ENCODE measurements around the gene CHEK1. TPM values are rescaled to one million over a fixed set of nuclear protein-coding genes. Genes with fewer than 3 reads are reported as not detected.

The CHEK1 gene
- total RNA-seq, 1 donor from 2014 or later: 0.53 TPM

DNA sequence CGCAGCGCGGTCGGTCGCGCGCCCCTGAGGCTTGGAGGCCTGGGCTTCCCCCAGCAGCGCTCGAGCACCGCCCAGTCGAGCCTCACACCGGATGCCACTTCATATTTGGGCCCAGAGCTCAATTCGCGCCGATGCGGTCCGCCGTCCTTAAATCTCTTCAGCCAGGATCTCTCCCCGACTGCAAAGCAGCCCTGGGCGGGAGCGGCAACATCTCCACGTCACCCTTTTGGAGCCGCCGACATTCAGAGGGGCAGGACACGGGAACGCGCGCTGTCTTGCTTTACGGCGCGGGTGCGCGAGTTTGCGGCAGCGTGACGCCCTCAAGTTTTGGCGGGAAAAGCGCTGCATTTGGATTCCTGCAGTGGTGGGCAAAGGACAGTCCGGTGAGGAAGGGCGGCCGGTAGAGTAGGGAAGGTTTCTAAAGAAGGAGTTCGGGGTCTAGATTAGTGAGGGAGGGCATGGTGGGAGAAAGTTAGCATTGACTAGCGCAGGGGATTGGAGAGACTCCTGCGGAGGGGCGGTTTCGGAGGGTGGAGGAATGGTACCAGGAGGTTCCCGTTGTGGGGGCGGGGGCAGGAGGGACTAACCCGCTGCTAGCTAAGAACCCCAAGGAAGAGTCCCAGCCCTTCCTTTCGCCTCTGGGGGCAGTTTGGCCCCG lies 796 bp downstream of the CHEK1 start:
- DNase-seq (ENCODE audit: low spot score) (peak; percentile 91), ATAC-seq (peak; percentile 91)

DNA sequence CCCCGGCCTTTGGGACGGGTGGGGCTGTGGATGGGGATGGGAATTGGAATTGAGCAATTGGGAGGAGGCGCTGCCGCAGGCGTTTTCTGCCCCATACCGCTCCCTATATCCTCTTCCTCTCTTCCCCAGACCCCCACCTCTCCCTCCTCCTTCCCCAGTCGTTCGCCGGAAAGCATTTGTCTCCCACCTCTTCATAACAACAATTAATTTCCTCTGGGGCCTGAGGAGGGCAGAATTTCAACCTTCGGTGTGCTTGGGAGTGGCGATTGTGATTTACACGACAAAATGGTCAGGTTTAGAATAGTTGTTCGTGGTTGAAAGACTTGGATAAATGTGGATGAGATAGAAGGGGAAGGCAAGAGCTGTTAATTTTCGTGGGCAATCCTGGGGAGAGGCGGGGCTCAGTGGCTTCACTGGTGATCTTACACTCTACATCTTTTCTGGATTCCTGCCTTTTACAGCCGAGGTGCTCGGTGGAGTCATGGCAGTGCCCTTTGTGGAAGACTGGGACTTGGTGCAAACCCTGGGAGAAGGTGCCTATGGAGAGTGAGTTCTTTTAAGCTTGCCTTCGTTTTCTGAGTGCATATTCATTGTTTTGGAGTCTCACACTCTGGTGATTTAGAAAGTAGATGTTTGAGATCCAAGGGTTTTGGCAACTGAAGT lies 1.5 kb downstream of the CHEK1 start:
- DNase-seq (ENCODE audit: low spot score) (no peak), ATAC-seq (peak; percentile 33)

DNA sequence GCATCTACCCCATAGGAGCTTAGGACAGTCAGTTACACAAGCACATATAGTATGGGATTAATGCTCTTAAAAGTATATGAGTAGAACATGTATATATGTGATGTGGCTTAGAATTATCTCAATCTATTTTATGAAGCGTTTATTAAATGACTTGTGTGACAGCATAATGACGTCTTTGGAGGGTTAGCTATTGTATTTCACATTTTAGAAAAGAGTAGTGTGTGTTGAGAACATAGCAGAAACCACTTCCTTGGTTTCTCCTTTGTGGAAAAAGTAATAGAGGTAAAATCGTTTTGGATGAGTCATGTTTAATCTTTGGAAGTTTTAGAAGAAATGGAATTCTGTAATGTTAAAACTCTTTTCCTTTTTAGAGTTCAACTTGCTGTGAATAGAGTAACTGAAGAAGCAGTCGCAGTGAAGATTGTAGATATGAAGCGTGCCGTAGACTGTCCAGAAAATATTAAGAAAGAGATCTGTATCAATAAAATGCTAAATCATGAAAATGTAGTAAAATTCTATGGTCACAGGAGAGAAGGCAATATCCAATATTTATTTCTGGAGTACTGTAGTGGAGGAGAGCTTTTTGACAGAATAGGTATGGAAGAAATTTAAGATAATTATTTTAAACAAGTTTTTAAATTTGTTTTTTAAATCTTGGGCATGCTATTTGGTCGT lies 2.4 kb downstream of the CHEK1 start:
- ATAC-seq (no peak), DNase-seq (ENCODE audit: low spot score) (no peak)

DNA sequence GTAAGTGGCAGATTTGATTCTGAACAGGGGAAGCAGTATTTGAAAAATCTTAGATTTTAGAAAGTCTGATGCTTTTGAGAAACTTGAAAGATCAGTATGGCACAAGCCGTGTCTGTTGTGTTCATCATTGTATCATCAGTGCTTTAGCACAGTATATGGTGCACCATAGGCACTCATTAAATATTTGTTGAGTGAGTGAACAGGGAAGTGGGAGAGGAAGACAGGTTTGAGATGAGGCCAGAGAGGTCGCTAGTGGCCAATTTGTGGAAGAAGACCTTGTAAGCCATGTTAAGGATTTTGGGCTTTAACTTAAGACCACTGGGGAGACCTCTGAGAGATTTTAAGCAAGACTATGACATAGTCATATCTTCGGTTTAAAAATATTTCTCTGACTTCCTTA lies 12.9 kb downstream of the CHEK1 start:
- ATAC-seq (no peak), DNase-seq (ENCODE audit: low spot score) (no peak)

GRCh38 chr11:125638315-125638714 lies 13.4 kb downstream of the CHEK1 start:
- no peak for ATAC-seq
- DNase-seq (ENCODE audit: low spot score): no peak

DNA sequence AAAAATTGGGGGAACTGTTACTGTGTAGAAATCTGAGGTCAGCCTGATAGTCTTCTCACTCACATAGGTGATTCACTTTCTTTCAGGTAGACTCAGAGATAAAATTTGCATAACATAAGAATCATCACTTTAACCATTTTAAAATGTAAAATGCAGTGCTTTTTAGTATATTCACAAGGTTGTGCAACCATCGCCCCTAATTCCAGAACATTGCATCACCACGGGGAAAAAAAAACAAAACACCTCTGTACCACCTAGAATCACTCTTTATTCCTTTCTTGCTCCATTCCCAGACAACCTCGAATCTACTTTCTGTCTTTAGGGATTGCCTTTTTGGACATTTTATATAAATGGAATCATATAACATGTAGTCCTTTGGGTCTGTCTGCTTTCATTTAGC lies 20.9 kb downstream of the CHEK1 start:
- DNase-seq (ENCODE audit: low spot score) (no peak), ATAC-seq (no peak)

DNA sequence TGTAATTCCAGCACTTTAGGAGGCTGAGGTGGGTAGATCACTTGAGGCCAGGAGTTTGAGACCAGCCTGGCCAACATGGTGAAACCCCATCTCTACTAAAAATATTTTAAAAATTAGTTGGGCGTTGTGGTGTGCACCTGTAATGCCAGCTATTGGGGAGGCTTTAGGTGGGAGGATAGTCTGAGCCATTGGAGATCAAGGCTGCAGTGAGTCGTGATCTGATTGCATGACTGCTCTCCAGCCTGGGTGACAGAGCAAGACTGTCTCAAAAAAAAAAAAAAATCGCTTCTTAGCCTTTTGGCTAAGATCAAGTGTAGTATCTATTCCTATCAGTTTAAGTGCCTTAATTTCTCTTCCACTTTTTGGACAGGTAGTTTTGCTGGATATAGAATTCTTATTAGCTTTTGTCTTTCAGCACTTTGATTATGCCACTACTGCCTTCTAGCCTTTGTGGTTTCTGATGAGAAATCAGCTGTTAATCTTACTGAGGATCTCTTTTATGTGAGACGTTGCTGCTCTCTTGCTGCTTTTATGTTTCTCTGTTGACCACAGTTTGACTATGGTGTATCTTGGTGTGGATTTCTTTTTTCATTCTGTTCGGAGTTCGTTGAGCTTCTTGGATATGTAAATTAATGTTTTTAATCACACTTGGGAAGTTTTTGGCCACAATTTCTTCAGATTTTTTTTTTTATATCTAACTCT lies 24.7 kb downstream of the CHEK1 start:
- ATAC-seq (no peak), DNase-seq (ENCODE audit: low spot score) (no peak)

DNA sequence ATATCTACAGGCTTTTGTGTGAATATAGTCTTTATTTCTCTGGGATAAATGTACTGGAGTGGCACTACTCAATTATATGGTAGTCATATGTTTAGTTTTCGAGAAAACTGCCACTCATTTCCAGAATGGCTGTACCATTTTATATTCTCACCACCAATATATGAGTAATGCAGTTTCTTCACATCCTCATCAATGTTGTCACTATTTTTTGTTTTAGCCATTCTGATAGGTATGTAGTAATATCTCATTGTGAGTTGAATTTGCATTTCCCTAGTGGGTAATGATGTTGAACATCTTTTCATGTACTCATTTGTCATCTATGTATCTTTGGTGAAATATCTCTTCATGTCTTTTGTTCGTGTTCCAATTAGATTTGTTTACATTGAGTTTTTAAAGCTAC lies 37.7 kb downstream of the CHEK1 start:
- ATAC-seq (no peak), DNase-seq (ENCODE audit: low spot score) (no peak)

GRCh38 chr11:125663910-125664309 lies 38.9 kb downstream of the CHEK1 start:
- DNase-seq (ENCODE audit: low spot score): no peak
- no peak for ATAC-seq

DNA sequence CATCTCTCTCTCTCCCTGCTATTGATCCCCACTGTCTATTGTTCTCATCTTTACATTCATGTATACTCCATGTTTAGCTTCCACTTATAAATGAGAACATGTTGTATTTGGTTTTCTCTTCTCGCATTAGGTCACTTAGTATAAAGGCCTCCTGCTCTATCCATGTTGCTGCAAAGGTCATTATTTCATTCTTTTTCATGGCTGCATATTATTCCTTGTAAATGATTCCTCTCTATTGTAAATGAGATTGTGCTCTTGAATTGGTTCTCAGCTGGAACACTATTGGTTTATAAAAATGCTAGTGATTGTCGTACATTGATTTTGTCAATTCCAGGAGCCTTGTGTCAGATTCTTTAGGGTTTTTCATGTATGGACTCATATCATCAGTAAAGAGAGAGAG lies 42.2 kb downstream of the CHEK1 start:
- DNase-seq (ENCODE audit: low spot score): no peak
- no peak for ATAC-seq

- DNase-seq (ENCODE audit: low spot score): no peak
- ATAC-seq: no peak
These were observed 45.2 kb downstream of the CHEK1 start for GRCh38 chr11:125670172-125670571.

DNA sequence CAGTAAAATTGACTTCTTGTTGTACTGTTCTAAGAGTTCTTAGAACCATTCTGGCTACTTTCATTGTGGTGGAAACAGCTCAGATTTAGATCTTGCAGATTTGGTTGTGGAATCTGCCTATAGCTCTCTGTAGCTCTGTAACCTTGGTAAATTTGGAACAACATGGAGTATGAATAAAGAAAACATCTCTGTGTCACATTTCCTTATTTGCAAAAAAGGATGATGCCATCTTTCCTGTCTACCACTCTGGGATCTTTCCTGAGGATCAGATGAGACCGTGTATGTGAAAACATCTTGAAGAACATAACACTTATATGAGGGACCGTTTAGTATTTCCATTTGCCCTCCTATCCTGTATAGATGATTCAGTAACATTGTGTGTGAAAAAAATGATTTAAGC lies 46.6 kb downstream of the CHEK1 start:
- no peak for ATAC-seq
- no peak for DNase-seq (ENCODE audit: low spot score)

DNA sequence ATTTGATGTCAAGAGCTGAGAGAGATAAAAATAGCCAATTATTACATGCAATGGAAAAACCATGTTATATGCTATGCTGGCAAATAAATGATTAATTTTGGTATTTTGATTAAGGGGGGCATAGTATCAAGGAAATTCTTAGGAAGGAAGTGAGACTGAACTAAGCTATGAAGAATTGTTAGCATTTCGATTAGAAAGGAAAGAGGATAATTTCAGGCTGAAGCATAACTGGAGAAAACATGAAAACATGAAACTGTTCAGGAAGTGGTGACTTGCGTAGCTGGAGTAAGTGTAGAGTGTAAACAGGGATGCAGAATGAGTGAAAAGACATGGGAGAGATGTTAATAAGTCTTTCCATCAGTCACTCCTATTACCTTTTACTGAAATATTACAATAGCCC lies 49.2 kb downstream of the CHEK1 start:
- ATAC-seq: no peak
- DNase-seq (ENCODE audit: low spot score): no peak

GRCh38 chr11:125675196-125675595 lies 50.2 kb downstream of the CHEK1 start:
- DNase-seq (ENCODE audit: low spot score) (no peak), ATAC-seq (no peak)

DNA sequence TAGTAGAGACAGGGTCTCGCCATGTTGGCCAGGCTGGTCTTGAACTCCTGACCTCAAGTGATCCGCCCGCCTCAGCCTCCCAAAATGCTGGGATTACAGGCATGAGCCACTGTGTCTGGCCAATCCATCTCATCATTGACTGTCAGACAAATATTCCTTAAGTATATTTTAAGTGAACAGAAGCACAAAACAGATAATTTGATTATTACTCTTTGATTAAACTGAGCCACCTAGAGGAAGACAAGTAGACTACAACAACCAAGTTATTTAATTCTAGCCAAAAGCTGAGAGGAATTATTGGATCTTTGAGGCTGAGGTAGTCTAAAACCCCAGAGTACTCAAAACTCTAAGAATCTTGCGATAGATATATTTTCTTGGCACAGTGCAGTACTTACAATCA lies 54.4 kb downstream of the CHEK1 start:
- no peak for DNase-seq (ENCODE audit: low spot score)
- ATAC-seq: peak; percentile 37

DNA sequence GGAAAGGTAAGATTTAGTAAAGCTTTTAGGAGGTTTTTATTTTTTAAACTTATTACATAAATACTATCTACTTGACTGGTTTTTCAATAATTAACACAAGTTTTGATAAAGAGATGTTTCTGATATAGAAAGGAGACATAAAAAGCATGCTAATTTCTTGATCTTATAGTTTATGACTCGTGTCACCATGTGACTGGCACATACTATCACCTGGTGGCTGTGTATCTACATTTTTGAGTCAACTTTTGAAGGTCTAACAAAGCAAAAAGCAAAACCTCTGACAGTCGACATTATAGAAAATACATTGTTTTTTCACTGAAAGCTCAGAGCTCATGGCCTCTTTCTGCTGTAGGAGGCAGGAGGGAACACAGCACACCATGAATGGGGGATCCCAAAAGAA lies 54.9 kb downstream of the CHEK1 start:
- DNase-seq (ENCODE audit: low spot score) (no peak), ATAC-seq (no peak)

DNA sequence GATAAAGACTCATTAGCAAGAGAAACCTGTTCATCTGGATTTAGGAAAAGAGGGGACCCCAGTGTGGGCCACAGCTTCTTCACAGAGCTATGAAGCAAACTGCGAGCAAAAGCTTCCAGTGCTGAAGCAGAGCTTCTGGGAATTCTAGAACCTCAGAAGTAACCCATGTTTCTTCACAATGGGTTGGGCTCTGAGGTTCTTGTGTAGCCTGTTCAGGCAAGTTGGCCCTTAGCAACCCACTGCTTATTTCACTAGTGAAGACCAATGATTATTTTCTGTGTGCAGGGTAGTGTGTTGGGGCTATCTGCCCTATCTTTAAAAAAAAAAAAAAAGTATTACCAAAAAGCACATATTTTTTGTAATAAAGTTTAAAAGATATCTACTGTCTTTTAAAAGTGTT lies 55.8 kb downstream of the CHEK1 start, which contains the start of gene ACRV1:
Gene ACRV1 (minus strand): TSS at position 101 of the 400 bp plus-strand sequence. CDS start 67 bp downstream, at position 34.
- ATAC-seq (no peak), DNase-seq (ENCODE audit: low spot score) (no peak)

DNA sequence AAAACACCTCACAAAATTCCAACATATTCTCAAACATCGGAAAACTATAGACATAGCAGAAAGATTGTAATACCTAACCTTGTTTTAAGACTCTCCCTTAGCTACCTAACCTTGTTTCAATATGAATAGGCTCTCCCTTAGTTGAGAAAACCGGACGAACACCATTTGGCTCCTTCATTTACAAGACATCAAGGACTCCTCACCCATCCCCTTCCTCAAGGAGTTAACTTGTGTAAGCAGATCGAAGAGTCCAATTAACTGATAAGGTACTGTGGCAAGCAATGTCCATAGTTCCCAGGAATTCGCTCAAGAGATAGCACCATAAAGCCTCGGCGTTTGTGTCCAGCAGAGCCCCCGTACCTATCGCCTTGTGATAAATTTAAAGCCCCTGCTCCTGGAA lies 60.3 kb downstream of the CHEK1 start:
- DNase-seq (ENCODE audit: low spot score): no peak
- no peak for ATAC-seq

- no peak for ATAC-seq
- no peak for DNase-seq (ENCODE audit: low spot score)
These were observed 63.1 kb downstream of the CHEK1 start for GRCh38 chr11:125688066-125688465.

GRCh38 chr11:125688632-125689031 lies 63.7 kb downstream of the CHEK1 start:
- no peak for DNase-seq (ENCODE audit: low spot score)
- no peak for ATAC-seq

DNA sequence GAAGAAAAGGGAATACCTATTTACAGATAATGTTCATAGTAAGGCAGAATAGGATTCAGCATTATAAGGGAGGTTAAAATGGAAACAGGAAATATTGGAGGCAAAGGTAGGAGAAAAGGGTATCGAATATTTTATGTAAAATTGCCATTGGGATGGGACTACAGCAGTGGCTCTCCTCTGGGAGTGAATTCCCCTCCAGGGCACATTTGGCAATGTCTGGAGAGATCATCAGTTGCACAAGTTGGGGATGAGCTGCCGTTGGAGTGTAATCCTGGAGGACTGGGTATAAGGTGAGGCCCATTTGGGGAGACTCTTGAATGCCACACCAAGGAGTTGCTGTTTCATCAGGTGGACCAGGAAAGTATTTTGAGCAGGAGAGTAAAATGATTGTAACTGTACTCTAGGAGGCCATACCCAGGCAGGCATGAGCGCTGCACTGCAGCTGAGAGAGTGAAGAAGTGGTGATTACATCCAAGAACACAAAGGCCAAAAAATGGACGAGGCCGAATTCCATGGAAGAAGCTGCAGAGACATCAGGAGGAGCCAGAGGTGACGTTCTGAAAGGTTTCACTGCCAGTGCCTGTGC lies 64.4 kb downstream of the CHEK1 start:
- ATAC-seq (no peak), DNase-seq (ENCODE audit: low spot score) (no peak)

Measured in left lobe of liver (tissue), 2 donors.